H1 (cell line): Measurements from ENCODE around the gene COL19A1. TPM values are rescaled to one million over a fixed set of nuclear protein-coding genes. Genes with fewer than 3 reads are reported as not detected.

Experiments used
- CTCF ChIA-PET: fragments of 300-600 bp; sonication (Branson Sonifier 250); formaldehyde crosslinking; loops from one replicate; lab custom pipeline; 2021; ENCODE audit not compliant: partially characterized antibody; lab: Charles Lee
- POLR2A ChIA-PET: fragments of 300-600 bp; sonication (Branson Sonifier 250); formaldehyde crosslinking; loops from one replicate; lab custom pipeline; 2021; ENCODE audit warnings: inconsistent platforms; ENCODE audit not compliant: partially characterized antibody; lab: Charles Lee
- DNase-seq, 2 experiments: peaks; one replicate each; pipeline versions ENCODE4 v3.0.0 to v3.0.0-alpha.2; 2010 to 2022; ENCODE audit warnings: low spot score in 2 of 2, low read depth in 1 of 2, mixed read lengths in 1 of 2
- FAIRE-seq: peaks from 2 replicates; lab custom pipeline; 2011; peaks lifted over from hg19 to GRCh38; lab: Jason Lieb, UNC
- H2AFZ ChIP-seq: 2 replicates; pipeline ENCODE4 v1.8.1; 2012; ENCODE audit warnings: low read length, inconsistent platforms
- H2AK5ac ChIP-seq: 2 replicates; pipeline ENCODE4 v1.6.1; 2013; ENCODE audit warnings: low read depth, low read length
- H2BK120ac ChIP-seq: replicated peaks from 2 replicates; pipeline ENCODE3; 2013; ENCODE audit warnings: low read depth, low read length, inconsistent platforms
- H2BK12ac ChIP-seq: 2 replicates; pipeline ENCODE4 v1.6.1; 2013; ENCODE audit warnings: low read depth, low read length
- H2BK15ac ChIP-seq: 2 replicates; pipeline ENCODE4 v1.6.1; 2013; ENCODE audit warnings: low read length
- H2BK20ac ChIP-seq: 2 replicates; pipeline ENCODE4 v1.6.1; 2013; ENCODE audit warnings: low read length
- H2BK5ac ChIP-seq: 2 replicates; pipeline ENCODE4 v1.6.1; 2013; ENCODE audit warnings: low read depth, low read length
- H3K14ac ChIP-seq: 2 replicates; pipeline ENCODE4 v1.6.1; 2013; ENCODE audit warnings: inconsistent platforms; ENCODE audit not compliant: insufficient read length
- H3K18ac ChIP-seq: 2 replicates; pipeline ENCODE4 v1.6.1; 2013; ENCODE audit warnings: low read length; ENCODE audit errors: extremely low read depth
- H3K23ac ChIP-seq: 2 replicates; pipeline ENCODE4 v1.6.1; 2013; ENCODE audit warnings: inconsistent platforms; ENCODE audit not compliant: insufficient read length
- H3K23me2 ChIP-seq: 2 replicates; pipeline ENCODE4 v1.6.1; 2013; ENCODE audit warnings: low read depth, low read length
- H3K27ac ChIP-seq: 2 replicates; pipeline ENCODE4 v1.6.1; 2011; ENCODE audit warnings: low read depth, low read length, inconsistent platforms
- H3K27me3 ChIP-seq, 4 experiments: replicated peaks in 1 of 4; 1 replicate in 1 of 4; 2 replicates in 3 of 4; pipeline versions ENCODE4 v1.6.1 to v1.8.1; 2011 to 2013; ENCODE audit warnings: low read length in 3 of 4, mild to moderate bottlenecking in 3 of 4, inconsistent platforms in 2 of 4, mixed read lengths in 2 of 4, moderate library complexity in 1 of 4; ENCODE audit not compliant: control insufficient read depth in 3 of 4, insufficient read depth in 3 of 4; ENCODE audit errors: extremely low read depth in 1 of 4
- H3K36me3 ChIP-seq, 4 experiments: 2 replicates each; pipeline versions ENCODE4 v1.6.1 to v1.8.1; 2011 to 2013; ENCODE audit warnings: mild to moderate bottlenecking in 4 of 4, low read length in 3 of 4, moderate library complexity in 2 of 4, control low read depth in 1 of 4, inconsistent platforms in 1 of 4; ENCODE audit not compliant: insufficient read depth in 4 of 4, control insufficient read depth in 2 of 4
- H3K4ac ChIP-seq: replicated peaks from 2 replicates; pipeline ENCODE3; 2013; ENCODE audit warnings: low read length, low read depth, mixed read lengths, inconsistent platforms; ENCODE audit not compliant: insufficient read length
- H3K4me1 ChIP-seq, 4 experiments: replicated peaks in 1 of 4; 1 replicate in 1 of 4; 2 replicates in 3 of 4; pipeline versions ENCODE4 v1.6.1 to v1.8.1; 2011 to 2013; ENCODE audit warnings: low read length in 3 of 4, inconsistent platforms in 2 of 4, mixed read lengths in 1 of 4; ENCODE audit not compliant: insufficient read depth in 4 of 4, control insufficient read depth in 3 of 4
- H3K4me2 ChIP-seq, 2 experiments: 2 replicates each; pipeline versions ENCODE4 v1.6.1 to v1.8.1; 2011 to 2013; ENCODE audit warnings: low read depth in 2 of 2, low read length in 2 of 2, control low read depth in 1 of 2, inconsistent platforms in 1 of 2, mild to moderate bottlenecking in 1 of 2; ENCODE audit not compliant: insufficient read depth in 1 of 2
- H3K4me3 ChIP-seq, 4 experiments: fragments of 200-600, 300-600 bp in 1 of 4; sonication (generic), shearing (Covaris generic), sonication (Bioruptor Twin) in 1 of 4; 2 replicates each; pipeline versions ENCODE4 v1.5.1 to v1.8.1; 2011 to 2016; ENCODE audit warnings: low read length in 4 of 4, low read depth in 3 of 4, control low read depth in 2 of 4, inconsistent platforms in 2 of 4, mild to moderate bottlenecking in 2 of 4, mixed read lengths in 1 of 4, moderate library complexity in 1 of 4; ENCODE audit not compliant: insufficient read depth in 2 of 4; ENCODE audit errors: extremely low read depth in 1 of 4
- H3K56ac ChIP-seq: replicated peaks from 2 replicates; pipeline ENCODE3; 2013; ENCODE audit warnings: low read depth, mild to moderate bottlenecking, mixed read lengths, low read length, inconsistent platforms; ENCODE audit not compliant: insufficient read length
- H3K79me1 ChIP-seq: 2 replicates; pipeline ENCODE4 v1.6.1; 2013; ENCODE audit warnings: low read depth, low read length, control low read depth
- H3K79me2 ChIP-seq, 2 experiments: 2 replicates each; pipeline versions ENCODE4 v1.6.1 to v1.8.1; 2012 to 2013; ENCODE audit warnings: low read length in 2 of 2, mild to moderate bottlenecking in 2 of 2, inconsistent platforms in 1 of 2; ENCODE audit not compliant: insufficient read depth in 2 of 2, control insufficient read depth in 1 of 2
- H3K9ac ChIP-seq, 4 experiments: replicated peaks in 1 of 4; 1 replicate in 1 of 4; 2 replicates in 3 of 4; pipeline versions ENCODE4 v1.6.1 to v1.8.1; 2011 to 2013; ENCODE audit warnings: low read depth in 3 of 4, low read length in 3 of 4, control low read depth in 2 of 4, mild to moderate bottlenecking in 2 of 4, moderate library complexity in 2 of 4, inconsistent platforms in 1 of 4; ENCODE audit errors: extremely low read depth in 1 of 4
- H3K9me3 ChIP-seq, 2 experiments: 2 replicates each; pipeline versions ENCODE4 v1.6.1 to v1.8.1; 2012 to 2013; ENCODE audit warnings: mild to moderate bottlenecking in 2 of 2, moderate library complexity in 2 of 2, control low read depth in 1 of 2, inconsistent platforms in 1 of 2, low read depth in 1 of 2, low read length in 1 of 2, mixed read lengths in 1 of 2; ENCODE audit not compliant: insufficient read depth in 2 of 2
- H4K20me1 ChIP-seq, 2 experiments: replicated peaks in 1 of 2; 2 replicates each; pipeline versions ENCODE3 to v1.8.1; 2011 to 2013; ENCODE audit warnings: inconsistent platforms in 2 of 2, low read length in 2 of 2, mild to moderate bottlenecking in 1 of 2; ENCODE audit not compliant: insufficient read depth in 2 of 2, control insufficient read depth in 1 of 2
- H4K5ac ChIP-seq: 2 replicates; pipeline ENCODE4 v1.6.1; 2013; ENCODE audit warnings: low read length, low read depth, mixed read lengths, inconsistent platforms; ENCODE audit not compliant: insufficient read length
- H4K8ac ChIP-seq: 2 replicates; pipeline ENCODE4 v1.8.0; 2013; ENCODE audit warnings: mild to moderate bottlenecking, moderate library complexity, low read length, inconsistent platforms; ENCODE audit not compliant: insufficient read depth; ENCODE audit errors: extremely low read depth
- H4K91ac ChIP-seq: replicated peaks from 2 replicates; pipeline ENCODE3; 2013; ENCODE audit warnings: low read length, mixed read lengths, inconsistent platforms; ENCODE audit not compliant: insufficient read length
- CBX5 ChIP-seq: fragments of 300-800, 300-1000 bp; sonication (generic); IDR thresholded peaks from 2 replicates; pipeline ENCODE4 v1.7.1; 2016; ENCODE audit warnings: antibody characterized with exemption, low read length, low read depth
- HDAC2 ChIP-seq, 2 experiments: fragments of 300-600 bp in 1 of 2; sonication (generic) in 1 of 2; IDR thresholded peaks; 2 replicates each; pipeline ENCODE4 v1.6.1; 2011 to 2012; ENCODE audit warnings: low read depth in 2 of 2, low read length in 2 of 2, mild to moderate bottlenecking in 2 of 2, moderate library complexity in 2 of 2, borderline replicate concordance in 1 of 2, inconsistent platforms in 1 of 2
- POLR2AphosphoS5 ChIP-seq: IDR thresholded peaks from 2 replicates; pipeline ENCODE4 v1.6.1; 2011; ENCODE audit warnings: low read depth, low read length
- SAP30 ChIP-seq: fragments of 300-600 bp; sonication (generic); IDR thresholded peaks from 2 replicates; pipeline ENCODE4 v1.7.1; 2012; ENCODE audit warnings: low read length, moderate library complexity, mild to moderate bottlenecking, inconsistent platforms; ENCODE audit not compliant: insufficient read depth, insufficient replicate concordance
- SP2 ChIP-seq: IDR thresholded peaks from 2 replicates; pipeline ENCODE4 v1.6.1; 2012; ENCODE audit warnings: mild to moderate bottlenecking, low read length, inconsistent platforms
- TAF1 ChIP-seq: IDR thresholded peaks from 2 replicates; pipeline ENCODE4 v1.6.1; 2011; ENCODE audit warnings: mild to moderate bottlenecking, low read depth, low read length
- WGBS, 2 experiments: shearing (Covaris generic) in 1 of 2; methylation state at CpG; one replicate each; pipeline versions ENCODE4 v1.1.6 to v1.1.7; 2013 to 2015; ENCODE audit warnings: low lambda C conversion rate in 2 of 2, mixed read lengths in 2 of 2, inconsistent platforms in 1 of 2, low coverage in 1 of 2, missing lambda C conversion rate in 1 of 2; ENCODE audit not compliant: insufficient replicate concordance in 2 of 2, insufficient coverage in 1 of 2, insufficient read length in 1 of 2; ENCODE audit errors: extremely low coverage in 1 of 2, missing lambda C conversion rate in 1 of 2; 5-methylcytosine and 5-hydroxymethylcytosine counted together
- polyA plus RNA-seq, 7 experiments: library from polyadenylated mRNA; depleted of rRNA in 3 of 7; stranded (reverse) in 5 of 7; unstranded in 2 of 7; fragments of >200 nt in 5 of 7; fragments of 200-250 nt in 2 of 7; gene quantifications; 1 replicate in 5 of 7; 2 replicates in 1 of 7; 4 replicates in 1 of 7; pipeline versions ENCODE4 v1.2.1 to v1.2.3, GENCODE V29; 2011 to 2013; ENCODE audit warnings: missing spikeins in 2 of 7, mixed read lengths in 2 of 7
- total RNA-seq: library from RNA; stranded (reverse); fragmentation: NEBNext Ultra II Directional; extraction: Animal tissue kit (Norgen Biotek cat#: 25700); gene quantifications from 2 replicates; pipeline ENCODE4 v1.2.1, GENCODE V29; 2021
- TF ChIP-seq, protein P1 (sequence below): IDR thresholded peaks from 2 replicates; pipeline ENCODE4 v1.6.1; 2011; ENCODE audit warnings: low read length, improper control_type of control experiment

Gene COL19A1
- total and polyA plus RNA-seq, 2 of the 8 experiments (the other 6 are each of a cell fraction or from before 2014, with no cell fraction given): not detected

GRCh38 chr6:70028246-70028645 lies 161.9 kb downstream of the COL19A1 start:
- Histone ChIP-seq H3K4me2 (no peak overlapping the region), H2BK20ac (no peak overlapping the region), H3K18ac (no peak overlapping the region), H2BK12ac (no peak overlapping the region), H3K9ac (no peak overlapping the region), H2AK5ac (no peak overlapping the region), H3K4ac (no peak overlapping the region), H4K20me1 (no peaks in the 10 kb centered on the region), H4K91ac (no peak overlapping the region), H3K27me3 (no peaks in the 10 kb centered on the region), H3K4me1 (no peaks in the 10 kb centered on the region), H3K36me3 (no peaks in the 10 kb centered on the region), H3K27ac (no peak overlapping the region), H4K5ac (no peak overlapping the region), H3K23ac (no peak overlapping the region)
- POLR2A ChIA-PET: no interaction called here
- 93% methylated on average over 1 of the region's 1 CpG; no CpG with 5 or more reads in 1 of the 2 experiments for WGBS, 2 experiments
- CTCF ChIA-PET: interaction anchor here (1.2 to 1.9 kb wide), 3 partner anchors 10 to 193 kb away, joined by 3 to 5 read pairs (median 4); no protein-coding TSS in a partner anchor
- no peak for TF ChIP-seq CBX5
- no peak for TF ChIP-seq SP2
- no peak for TF ChIP-seq TAF1
- no peak for TF ChIP-seq POLR2AphosphoS5
- TF ChIP-seq SAP30: no peak
- TF ChIP-seq, protein P1, sequence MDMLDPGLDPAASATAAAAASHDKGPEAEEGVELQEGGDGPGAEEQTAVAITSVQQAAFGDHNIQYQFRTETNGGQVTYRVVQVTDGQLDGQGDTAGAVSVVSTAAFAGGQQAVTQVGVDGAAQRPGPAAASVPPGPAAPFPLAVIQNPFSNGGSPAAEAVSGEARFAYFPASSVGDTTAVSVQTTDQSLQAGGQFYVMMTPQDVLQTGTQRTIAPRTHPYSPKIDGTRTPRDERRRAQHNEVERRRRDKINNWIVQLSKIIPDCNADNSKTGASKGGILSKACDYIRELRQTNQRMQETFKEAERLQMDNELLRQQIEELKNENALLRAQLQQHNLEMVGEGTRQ: no peak
- no peak for TF ChIP-seq HDAC2 (IDR thresholded peaks at IDR 0.05; ENCODE audit: borderline replicate concordance in 1 of 2, low read depth in 2 of 2, low read length in 2 of 2)
- TF ChIP-seq, all 59 proteins: peak for 0
- Histone ChIP-seq H2BK120ac (no peak overlapping the region), H3K79me1 (no peaks in the 10 kb centered on the region), H3K9me3 (no peaks in the 10 kb centered on the region), H3K14ac (no peak overlapping the region), H3K4me3 (no peak overlapping the region), H2BK15ac (no peak overlapping the region), H3K23me2 (no peaks in the 10 kb centered on the region), H2BK5ac (no peak overlapping the region), H2AFZ (no peak overlapping the region), H4K8ac (no peak overlapping the region), H3K79me2 (no peaks in the 10 kb centered on the region), H3K56ac (no peak overlapping the region)
- DNase-seq (no peak), FAIRE-seq (no peak)
